Pancreas (tissue), 10 donors: ENCODE results near the gene DNAH6. TPM values are rescaled to one million over a fixed set of nuclear protein-coding genes. Genes with fewer than 3 reads are reported as not detected.

Experiments
- ATAC-seq, 4 donors: fragments of 200-7000 bp; cut with Tn5 transposase; one replicate each; pipeline versions ENCODE4 v1.8.0 to v1.9.1; 2020; ENCODE audit warnings: mild to moderate bottlenecking in 4 of 4, moderate library complexity in 4 of 4
- DNase-seq, 6 donors: peaks; one replicate each; pipeline ENCODE4 v3.0.0-alpha.2; 2020
- FAIRE-seq: peaks from 2 replicates; lab custom pipeline; 2012; peaks lifted over from hg19 to GRCh38; lab: Jason Lieb, UNC
- H3K27ac ChIP-seq, 4 donors: fragments of 200-600 bp; sonication (generic); 1 replicate in 3 of 4; 2 replicates in 1 of 4; pipeline versions ENCODE4 v1.5.0 to v1.8.0; 2020
- H3K27me3 ChIP-seq, 4 donors: fragments of 200-600 bp; one replicate each; pipeline ENCODE4 v1.8.0; 2021
- H3K36me3 ChIP-seq, 3 donors: fragments of 200-600 bp; sonication (generic) in 1 of 3; one replicate each; pipeline versions ENCODE4 v1.5.0 to v1.8.0; 2020 to 2021
- H3K4me1 ChIP-seq, 3 donors: fragments of 200-600 bp; one replicate each; pipeline ENCODE4 v1.8.0; 2021
- H3K4me3 ChIP-seq, 4 donors: fragments of 200-600 bp; sonication (generic) in 2 of 4; one replicate each; pipeline versions ENCODE4 v1.5.0 to v1.8.0; 2020 to 2021
- H3K9me3 ChIP-seq, 4 donors: fragments of 200-600 bp; one replicate each; pipeline ENCODE4 v1.8.0; 2021
- CTCF ChIP-seq, 4 donors: fragments of 200-600 bp; sonication (generic) in 3 of 4; IDR thresholded peaks; one replicate each; pipeline versions ENCODE4 v1.5.0 to v1.8.0; 2021; ENCODE audit warnings: antibody characterized with exemption in 4 of 4
- WGBS, 2 donors: extraction: QIAGEN DNeasy Blood & Tissue Kit; methylation state at CpG; one replicate each; pipeline ENCODE4 v1.1.7; 2013; 5-methylcytosine and 5-hydroxymethylcytosine counted together
- intact Hi-C, 3 donors: fragments of 100-400 bp; cut with DNase I; formaldehyde crosslinking; loops; one replicate each; pipeline versions ENCODE4 v1.11.1 to v1.14.2; 2022
- polyA plus RNA-seq, 2 donors: library from polyadenylated mRNA; stranded (reverse); fragments of 200-250 nt; gene quantifications; one replicate each; pipeline ENCODE4 v1.2.3, GENCODE V29; 2013
- total RNA-seq, 6 donors: library from RNA; stranded (reverse); fragmentation: NEBNext Ultra II Directional in 4 of 6; extraction: Animal tissue kit (Norgen Biotek cat#: 25700) in 4 of 6; gene quantifications; one replicate each; pipeline versions ENCODE4 v1.2.1 to v1.2.4, GENCODE V29; 2021 to 2023
- donor health status: healthy with polysubstance abuse.
- donor health status: DM: no; HTN: no; CAD: no; lungs with moderate emphysema.
- donor health status: DM: no; HTN: no; CAD: no.
- donor health status: control.
- donor health status: control.
- donor health status: Bipolar disorder and iron deficiency.
- donor health status: DM: yes; HTN: yes; CAD: no.
- donor health status: DM: no; HTN: no; CAD: no.
- donor health status: DM: no; HTN: no; CAD: no.
- donor health status: DM: yes; HTN: yes; CAD: no.

Gene DNAH6
- total and polyA plus RNA-seq, 8 donors = 0.19 to 1.6 (median 0.81) TPM

- WGBS, 2 donors = 44 to 58% methylated on average over 5 of the region's 5 CpGs
Measured at GRCh38 chr2:84857566-84857965, 341.3 kb downstream of the DNAH6 start.

DNA sequence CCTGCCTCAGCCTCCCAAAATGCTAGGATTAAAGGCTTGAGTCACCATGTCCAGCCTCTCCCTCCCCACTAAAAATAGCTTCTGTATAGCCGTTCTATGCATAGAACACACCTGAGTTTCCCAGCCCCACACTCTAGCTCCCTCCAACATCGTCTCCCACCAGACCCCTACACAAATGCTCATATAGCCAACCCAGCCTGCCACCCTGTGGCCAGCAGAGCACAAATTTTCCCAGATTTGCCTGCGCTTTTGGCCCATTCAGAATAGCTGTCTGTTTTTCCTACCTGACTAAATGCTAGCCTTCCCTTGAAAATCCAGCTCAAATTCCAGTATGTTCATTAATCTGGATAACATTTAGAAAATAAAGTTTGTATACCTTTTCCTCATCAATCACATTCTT lies 341.8 kb downstream of the DNAH6 start:
- ATAC-seq (no peak), DNase-seq (no peak), FAIRE-seq (no peak)
- Histone ChIP-seq H3K27me3 (no peaks in the 10 kb centered on the region), H3K27ac (no peak overlapping the region), H3K9me3 (no peaks in the 10 kb centered on the region), H3K36me3 (no peaks in the 10 kb centered on the region), H3K4me3 (no peak overlapping the region), H3K4me1 (no peaks in the 10 kb centered on the region)
- 84 to 93% methylated on average over 3 of the region's 3 CpGs for WGBS, 2 donors
- TF ChIP-seq CTCF (IDR thresholded peaks at IDR 0.05) = no peak
- intact Hi-C loops = no loop called here

More at GRCh38 chr2:84857566-84857965, 341.3 kb downstream of the DNAH6 start:
- no peak for ATAC-seq
- intact Hi-C loops = no loop called here
- Histone ChIP-seq H3K9me3 (no peaks in the 10 kb centered on the region), H3K27ac (no peak overlapping the region), H3K4me3 (no peak overlapping the region), H3K36me3 (no peaks in the 10 kb centered on the region), H3K4me1 (no peaks in the 10 kb centered on the region), H3K27me3 (no peaks in the 10 kb centered on the region)
- no peak for FAIRE-seq
- no peak for DNase-seq
- TF ChIP-seq CTCF (IDR thresholded peaks at IDR 0.05) = no peak

GRCh38 chr2:84858937-84859336 lies 342.6 kb downstream of the DNAH6 start:
- Histone ChIP-seq H3K27ac (no peak overlapping the region), H3K36me3 (no peaks in the 10 kb centered on the region), H3K9me3 (no peaks in the 10 kb centered on the region), H3K4me3 (no peak overlapping the region), H3K4me1 (no peaks in the 10 kb centered on the region), H3K27me3 (no peaks in the 10 kb centered on the region)
- FAIRE-seq (no peak), ATAC-seq (no peak), DNase-seq (no peak)
- TF ChIP-seq CTCF (IDR thresholded peaks at IDR 0.05) = no peak
- intact Hi-C loops = no loop called here
- 76 to 79% methylated on average over 3 of the region's 3 CpGs for WGBS, 2 donors

GRCh38 chr2:84861539-84861938 lies 345.2 kb downstream of the DNAH6 start:
- H3K36me3 ChIP-seq = no peaks in the 10 kb centered on the region
- 75% methylated on average over 6 of the region's 6 CpGs for WGBS, 2 donors
- no peak overlapping the region for H3K4me3 ChIP-seq
- no peak for DNase-seq
- no peak overlapping the region for H3K27ac ChIP-seq
- no peak for ATAC-seq
- no peak for FAIRE-seq
- no peaks in the 10 kb centered on the region for H3K27me3 ChIP-seq
- intact Hi-C loops = no loop called here
- TF ChIP-seq CTCF (IDR thresholded peaks at IDR 0.05) = no peak
- H3K4me1 ChIP-seq = no peaks in the 10 kb centered on the region
- no peaks in the 10 kb centered on the region for H3K9me3 ChIP-seq

DNA sequence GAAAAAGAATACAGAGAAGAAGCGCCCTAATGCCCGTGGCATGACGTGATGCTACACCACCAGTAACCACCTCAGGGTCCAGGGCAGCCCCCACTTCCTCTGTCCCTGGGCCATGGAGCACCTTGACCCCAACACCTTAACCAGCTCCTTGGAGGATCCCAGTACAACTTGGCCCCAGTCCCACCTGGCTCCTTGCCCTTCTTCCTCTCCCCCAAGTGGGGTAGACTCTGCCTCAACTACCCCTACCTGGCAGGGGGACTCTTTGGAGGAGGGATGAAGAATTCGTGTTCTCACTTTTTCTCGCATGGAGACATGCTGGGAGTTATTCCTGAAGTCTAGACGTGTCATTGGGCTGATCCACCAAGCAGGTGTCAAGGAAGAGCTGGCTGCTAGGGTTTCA lies 345.7 kb downstream of the DNAH6 start:
- no peak for FAIRE-seq
- intact Hi-C loops = no loop called here
- no peak for DNase-seq
- Histone ChIP-seq H3K36me3 (no peaks in the 10 kb centered on the region), H3K9me3 (no peaks in the 10 kb centered on the region), H3K4me3 (no peak overlapping the region), H3K4me1 (no peaks in the 10 kb centered on the region), H3K27me3 (no peaks in the 10 kb centered on the region), H3K27ac (no peak overlapping the region)
- no peak for ATAC-seq
- TF ChIP-seq CTCF (IDR thresholded peaks at IDR 0.05) = no peak
- 69 to 82% methylated on average over 6 of the region's 6 CpGs for WGBS, 2 donors
